HG03442 (cell line): Measurements from ENCODE around the gene DSCAML1.

ENCODE experiments used
- ATAC-seq: cut with Tn5 transposase; IDR thresholded peaks from one replicate; pipeline ENCODE4 v1.9.1; 2021; ENCODE audit warnings: mild to moderate bottlenecking, moderate library complexity; ENCODE audit not compliant: unreplicated experiment

The DSCAML1 gene

DNA sequence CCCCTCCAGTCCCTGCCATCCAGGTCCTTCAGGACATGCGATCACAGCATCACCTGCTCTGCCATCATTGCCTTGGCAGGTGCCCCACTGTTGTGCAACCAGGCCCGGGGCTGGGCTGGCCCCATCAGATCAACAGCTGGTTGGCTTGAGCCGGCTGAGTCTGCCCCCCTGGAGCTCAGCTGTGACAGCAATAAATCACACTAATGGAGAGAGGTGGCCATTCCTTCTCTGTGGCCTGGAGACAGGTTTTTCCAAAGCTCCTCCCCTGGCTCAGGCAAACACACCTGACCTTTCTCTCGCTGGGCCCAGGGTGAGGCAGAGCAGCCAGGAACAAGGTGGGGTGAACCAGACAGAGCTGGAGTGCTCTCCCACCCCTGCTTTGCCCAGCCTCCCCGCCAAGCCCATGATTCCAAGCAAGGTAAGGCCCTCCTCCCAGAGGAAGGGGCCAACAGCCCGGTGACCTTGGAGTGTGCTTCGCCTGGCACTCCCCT is 36.4 kb upstream of the DSCAML1 start:
- ATAC-seq: no peak

DNA sequence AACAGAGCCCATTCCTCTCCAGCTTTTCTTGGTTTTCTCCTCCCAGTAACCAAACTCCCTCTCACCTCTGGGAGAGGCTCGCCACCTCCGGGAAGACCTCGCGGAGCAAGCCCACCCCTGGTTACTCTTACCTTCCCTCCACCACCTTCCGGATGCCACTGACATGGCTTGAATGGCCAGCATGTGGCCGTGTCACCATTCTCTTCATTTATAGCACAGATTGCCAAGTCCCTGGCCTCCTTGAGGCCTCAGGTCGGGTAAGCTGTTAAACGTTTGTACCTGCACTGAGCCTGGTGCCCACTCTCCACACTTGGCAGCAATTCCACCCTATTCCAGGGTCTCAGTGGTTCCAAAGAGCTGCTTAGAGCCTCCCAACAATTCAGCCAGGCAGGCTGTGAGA is 35.5 kb upstream of the DSCAML1 start:
- no peak for ATAC-seq

DNA sequence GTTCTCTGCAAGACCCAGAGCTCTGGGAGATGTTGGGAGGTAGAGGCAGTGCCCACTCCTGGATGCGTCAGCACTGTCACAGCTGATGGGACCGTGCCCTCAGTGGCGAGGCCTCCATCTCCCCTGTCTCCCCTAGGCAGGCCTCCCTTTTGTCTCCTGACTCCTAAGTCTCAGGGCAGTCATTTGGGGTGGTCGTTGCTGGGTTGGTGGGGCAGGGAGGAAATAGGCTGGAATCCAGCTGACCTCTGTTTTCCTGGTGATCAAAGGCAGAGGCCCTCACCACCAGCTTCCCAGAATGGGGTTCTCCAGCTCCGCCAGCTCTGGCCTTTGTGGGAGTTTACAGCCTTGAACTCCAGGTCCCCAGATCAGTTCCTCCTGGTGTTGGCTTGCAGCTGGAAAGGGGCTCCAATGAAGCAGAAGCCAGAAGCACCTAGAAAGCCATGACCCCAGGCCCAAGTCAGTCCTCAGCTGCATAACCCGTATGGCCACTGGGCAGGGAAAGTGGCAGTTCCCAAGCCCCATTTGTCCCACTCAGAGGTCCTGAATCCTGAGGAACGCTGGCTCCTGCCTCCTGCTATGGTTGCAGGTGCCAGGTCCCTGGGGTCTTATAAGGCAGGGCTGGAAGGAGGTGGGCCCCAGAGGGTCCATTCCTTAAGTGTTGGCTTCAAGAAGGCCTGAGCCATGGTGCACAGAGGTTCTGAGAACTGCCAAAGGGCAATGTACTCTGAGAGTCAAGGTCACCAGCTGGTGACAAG is 34.8 kb upstream of the DSCAML1 start:
- no peak for ATAC-seq

DNA sequence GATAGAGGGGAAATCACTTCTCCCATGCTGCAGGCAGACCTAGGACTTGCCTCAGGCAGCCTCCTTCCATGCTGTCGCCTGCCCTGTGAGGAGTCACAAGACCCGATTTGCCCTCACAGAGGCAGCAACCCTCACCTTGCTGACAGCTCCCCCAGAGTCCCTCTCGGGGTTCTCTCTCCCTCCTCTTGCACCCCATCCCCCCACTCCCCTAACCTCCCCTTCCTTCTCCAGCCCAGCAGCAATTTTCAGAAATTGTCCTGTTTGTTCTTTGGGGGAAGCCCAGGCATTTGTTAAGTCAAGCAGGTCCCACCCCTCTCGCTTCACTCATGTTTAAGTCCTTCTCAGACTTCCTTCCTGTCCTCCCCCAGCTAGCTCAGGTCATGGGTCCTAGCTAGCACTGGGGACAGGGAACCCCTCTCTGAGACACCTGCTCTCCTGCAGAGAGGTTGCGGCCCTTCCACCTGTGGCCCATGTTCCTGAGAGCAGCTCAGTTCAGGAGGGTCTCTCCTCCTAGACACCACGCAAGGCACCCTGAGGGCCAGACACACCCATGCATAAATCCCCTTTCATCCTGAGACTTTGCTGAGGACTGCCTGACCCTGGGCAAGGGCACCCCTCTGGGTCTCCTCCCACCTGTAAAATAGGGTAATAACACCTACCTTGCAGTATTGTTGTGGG is 33.8 kb upstream of the DSCAML1 start:
- no peak for ATAC-seq

DNA sequence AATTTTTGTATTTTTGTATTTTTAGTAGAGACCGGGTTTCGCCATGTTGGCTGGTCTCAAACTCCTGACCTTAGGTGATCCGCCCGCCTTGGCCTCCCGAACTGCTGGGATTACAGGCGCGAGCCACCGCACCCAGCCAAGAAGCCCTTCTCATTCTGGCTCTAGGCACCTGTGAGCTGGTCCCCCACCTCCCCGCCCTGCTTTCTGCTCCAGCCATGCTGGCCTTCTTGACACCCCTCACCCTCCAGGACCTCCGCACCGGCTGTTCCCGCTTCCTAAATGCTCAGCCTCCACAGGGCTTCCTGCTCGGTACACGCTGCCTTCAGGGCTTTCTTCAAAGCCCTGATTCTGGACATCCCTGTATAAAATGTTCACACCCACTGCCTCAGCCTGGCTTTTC is 33.1 kb upstream of the DSCAML1 start:
- no peak for ATAC-seq

- ATAC-seq: no peak
Measured at GRCh38 chr11:117829369-117829725, 32.3 kb upstream of the DSCAML1 start.

DNA sequence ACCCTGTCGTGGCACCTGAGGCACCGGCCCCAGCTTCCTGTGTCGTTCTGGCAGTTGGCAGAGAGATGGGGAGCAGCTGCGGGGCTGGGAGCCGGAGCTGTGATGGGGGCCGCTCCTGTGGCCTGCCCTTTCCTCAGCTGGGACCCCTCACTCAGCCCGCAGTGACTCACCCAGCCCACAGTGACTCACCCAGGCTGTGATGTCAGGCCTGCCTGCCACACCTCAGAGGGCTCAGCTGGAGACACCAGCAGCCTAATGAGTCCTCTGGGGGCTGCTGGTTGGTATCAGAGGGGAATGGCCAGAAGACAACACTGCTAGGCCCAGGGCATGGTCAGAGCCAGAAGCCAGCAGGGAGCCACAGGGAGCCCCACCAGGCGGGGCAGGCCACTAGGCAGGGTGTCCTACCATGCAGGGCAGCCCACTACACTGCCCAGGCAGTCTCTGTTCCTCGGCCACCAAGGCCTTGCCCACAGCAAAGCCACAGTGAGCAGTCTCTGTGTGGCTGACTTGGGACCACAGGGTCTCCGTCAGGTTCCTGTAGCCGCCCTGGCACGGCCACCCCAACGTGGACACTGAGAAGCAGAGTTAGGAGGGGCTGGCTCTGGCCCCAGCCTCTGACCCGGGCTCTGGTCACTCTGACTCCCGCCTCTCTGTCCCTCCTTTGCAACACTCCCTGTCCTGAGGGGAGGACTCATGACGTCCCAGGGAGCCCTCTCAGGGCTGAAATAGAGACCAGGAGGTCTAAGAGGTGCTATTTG is 31.8 kb upstream of the DSCAML1 start:
- ATAC-seq: peak; percentile 64

DNA sequence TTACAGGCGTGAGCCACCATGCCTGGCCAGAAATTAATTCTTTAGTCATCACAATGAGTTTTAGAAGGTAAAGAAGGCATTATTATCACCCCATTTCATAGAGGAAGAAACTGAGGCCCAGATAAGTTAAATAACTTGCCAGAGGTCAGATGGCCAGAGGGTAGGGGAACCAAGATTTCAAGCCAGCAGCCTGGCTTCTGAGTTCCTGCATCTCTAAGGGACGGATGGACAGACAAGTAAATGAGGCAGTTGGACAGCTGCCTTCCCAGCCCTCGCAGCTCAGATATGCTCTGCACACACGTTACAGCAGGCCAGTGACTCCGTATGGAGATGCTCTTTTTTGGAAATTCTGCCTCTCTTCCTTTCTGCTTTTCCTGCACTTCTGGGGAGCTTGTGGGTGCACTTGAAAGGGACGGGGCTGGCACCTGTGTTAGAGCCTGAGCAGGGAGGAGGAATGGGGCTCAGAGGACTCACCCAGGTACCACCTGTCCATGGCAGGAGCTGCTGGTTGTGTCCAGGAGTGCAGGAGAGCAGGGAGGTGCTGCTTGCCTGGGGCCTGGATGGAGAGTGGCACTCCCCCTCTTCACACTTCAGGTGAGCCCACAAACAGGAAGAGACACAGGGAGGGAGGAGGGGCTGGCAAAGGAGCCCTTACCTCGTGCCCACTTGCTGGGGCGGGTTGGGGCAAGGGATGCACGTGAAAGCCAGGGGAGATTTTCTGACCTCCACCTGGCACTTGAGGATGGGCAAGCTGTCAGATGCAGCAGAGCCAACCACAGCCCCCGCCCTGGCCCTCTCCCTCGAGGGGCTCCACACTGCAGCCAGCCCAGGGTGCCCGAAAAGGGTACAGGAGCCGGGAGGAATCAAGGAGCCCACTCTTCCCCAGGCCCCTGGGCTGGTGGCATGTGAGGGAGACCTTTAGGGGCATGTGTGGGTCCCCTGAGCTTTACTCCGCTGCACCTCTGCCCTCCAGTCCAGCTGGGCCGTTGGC is 30.8 kb upstream of the DSCAML1 start:
- ATAC-seq: no peak

- no peak for ATAC-seq
Measured at GRCh38 chr11:117826832-117827231, 29.8 kb upstream of the DSCAML1 start.

DNA sequence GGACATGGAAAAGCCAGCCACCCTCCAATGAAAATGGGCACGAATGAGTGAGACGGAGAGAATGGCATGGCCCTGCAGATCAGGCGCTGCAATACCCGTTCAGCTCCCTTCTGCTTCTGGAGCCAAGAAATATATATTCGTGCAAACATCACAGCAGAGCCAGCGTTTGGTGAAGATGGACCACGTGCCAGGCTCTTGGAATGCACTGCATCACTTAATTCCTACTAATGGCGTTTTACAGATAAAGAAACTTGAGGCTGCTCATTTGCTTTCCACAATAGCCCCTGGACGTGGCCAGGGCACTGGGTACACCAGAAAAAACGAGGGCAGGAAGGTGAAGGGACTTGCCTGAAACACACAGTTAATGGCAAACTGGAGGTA is 29.2 kb upstream of the DSCAML1 start:
- no peak for ATAC-seq

- ATAC-seq: no peak
Measured at GRCh38 chr11:117825538-117826189, 28.6 kb upstream of the DSCAML1 start.

- no peak for ATAC-seq
Measured at GRCh38 chr11:117824571-117825537, 27.8 kb upstream of the DSCAML1 start, which contains the start of gene FXYD2. Gene FXYD2, minus strand, starts transcription at chr11:117824744. Its CDS starts 66 bp downstream, at chr11:117824678.

DNA sequence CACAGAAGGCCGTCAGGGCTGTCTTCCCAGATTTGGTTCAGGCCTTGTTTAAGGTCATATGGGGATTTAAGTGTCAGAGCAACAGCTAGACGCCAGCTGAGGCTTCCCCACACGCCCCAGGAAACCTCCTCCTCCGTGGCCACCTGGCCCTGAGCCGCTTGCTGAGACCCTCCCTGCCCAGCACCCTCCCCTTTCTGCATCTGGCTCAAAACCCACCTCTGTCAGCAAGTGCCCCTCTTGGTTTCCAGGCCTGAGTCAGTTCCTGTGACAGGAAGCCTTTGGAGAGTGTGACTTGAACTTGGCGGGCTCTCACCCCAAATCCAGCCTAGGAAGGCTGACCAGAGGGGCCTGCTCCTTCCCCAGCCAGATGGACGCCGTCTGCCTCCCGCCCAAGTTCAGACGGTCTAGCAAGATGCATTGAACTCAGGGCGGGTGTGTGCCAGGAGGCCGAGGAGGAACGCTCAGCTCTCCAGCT is 27.0 kb upstream of the DSCAML1 start:
- ATAC-seq: no peak

DNA sequence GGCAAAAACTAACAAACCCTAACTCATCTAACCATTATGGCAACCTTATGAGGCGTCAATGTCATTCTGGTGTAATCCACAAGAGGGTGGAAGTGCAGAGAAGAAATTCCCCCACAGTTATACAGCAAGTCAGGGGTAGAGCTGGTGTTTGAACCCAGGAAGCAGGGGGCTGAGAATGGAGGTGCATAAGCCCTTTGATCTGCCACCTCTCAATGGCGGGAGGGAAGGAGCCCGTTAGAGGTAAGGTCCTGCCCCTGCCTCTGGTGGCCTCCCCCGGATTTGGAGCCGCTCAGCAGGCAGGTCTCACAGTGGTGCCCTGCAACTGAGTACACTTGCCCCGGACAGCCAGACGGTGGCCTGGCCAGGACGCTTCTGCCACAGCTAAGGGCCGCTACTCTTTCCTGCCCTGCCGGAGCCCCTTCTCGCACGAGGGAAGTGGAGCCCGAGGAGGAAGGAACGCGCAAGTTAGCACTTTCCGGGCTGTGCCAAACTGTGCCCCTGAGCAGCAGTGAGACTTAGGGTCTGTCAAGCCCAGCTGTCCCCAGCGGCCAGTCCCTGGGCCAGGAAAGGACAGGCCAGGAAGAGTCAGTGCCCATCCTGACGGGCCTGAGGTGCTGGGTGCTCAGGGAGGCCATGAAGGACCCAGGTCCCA is 26.4 kb upstream of the DSCAML1 start:
- no peak for ATAC-seq

DNA sequence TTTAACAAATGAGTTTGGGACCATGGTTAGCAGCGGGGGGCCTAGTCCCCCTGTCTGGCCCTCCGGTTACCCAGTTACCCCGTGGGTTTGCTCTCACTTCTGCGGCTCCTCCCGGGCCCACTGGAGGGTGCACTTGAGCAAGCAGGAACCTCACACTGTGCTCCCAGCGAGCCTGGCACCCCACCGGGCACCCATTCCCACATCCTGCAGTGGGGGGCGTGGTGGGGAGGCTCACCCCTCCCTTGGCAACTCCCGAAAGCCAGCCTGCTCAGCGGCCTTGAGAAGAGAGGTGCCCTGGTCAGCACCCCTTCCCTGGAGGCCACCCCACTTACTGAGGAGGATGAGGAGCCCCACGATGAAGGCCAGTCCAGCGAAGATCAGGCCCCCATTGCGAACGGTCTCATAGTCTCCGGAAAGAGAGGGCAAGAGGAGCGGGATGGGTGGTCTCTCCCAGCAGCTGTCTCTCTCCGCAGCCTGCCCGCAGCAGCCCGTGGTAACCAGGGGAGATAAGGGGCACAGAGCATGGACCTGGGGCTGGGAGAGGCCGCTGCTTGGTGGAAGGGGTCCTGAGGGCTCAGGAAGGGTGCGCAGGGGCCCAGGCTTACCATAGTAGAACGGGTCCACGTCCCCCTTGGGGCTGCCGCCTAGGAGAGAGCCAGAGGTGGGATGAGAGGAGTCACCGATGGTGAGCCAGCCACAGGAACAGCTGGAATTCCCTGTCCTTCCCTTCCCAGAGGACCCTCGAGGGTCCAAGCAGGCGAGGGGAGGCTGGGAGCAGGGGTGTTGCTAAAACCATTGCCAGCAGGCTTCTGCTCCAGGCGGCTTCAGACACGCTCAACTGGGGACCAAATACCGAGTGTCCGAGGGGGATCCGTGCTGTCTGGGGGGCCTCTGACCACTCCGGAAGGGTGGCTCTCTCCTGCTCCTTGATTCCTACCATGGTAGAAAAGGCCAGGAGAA is 25.3 kb upstream of the DSCAML1 start:
- no peak for ATAC-seq

DNA sequence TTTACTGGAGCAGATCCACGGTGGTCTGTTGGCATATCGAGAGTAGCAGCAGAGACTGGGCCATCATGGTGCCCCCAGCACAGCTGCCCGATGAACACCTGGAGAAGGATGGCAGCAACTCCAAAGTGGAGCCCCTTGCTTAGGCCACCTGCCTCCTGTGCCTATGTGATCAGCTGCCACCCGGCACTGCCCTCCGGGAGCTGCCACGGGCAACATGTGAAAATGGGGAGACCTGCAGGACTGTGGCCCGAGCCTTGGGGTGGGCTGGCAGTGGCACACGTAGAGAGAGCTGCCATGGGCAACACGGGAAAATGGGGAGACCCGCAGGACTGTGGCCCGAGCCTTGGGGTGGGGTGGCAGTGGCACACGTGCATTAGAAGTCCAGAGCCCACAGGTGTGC is 24.4 kb upstream of the DSCAML1 start:
- no peak for ATAC-seq

DNA sequence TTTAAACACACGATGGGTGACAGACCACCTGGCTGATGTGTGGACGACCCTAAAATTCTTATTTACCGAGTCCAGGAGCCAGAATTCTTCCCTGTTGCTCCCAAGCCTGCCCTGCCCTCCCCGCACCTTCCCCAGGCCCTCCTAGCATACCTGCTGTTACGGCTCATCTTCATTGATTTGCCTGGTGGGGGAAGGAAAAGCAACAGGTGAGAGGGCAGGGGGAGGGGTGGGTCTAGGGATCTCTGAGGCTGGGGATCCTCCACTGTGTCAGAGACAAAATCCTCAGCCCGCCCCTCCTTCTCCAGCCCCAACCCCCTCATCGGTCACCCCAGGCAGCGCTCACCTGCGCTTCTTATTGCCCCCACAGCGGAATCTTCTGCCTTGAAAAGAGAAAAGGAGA is 23.5 kb upstream of the DSCAML1 start:
- ATAC-seq: no peak
